ENCODE data around the gene ATP5MC2. TPM values are rescaled to one million over a fixed set of nuclear protein-coding genes. Genes with fewer than 3 reads are reported as not detected.

Gene ATP5MC2
- total RNA-seq, 1 donor from 2014 or later: 461 TPM

DNA sequence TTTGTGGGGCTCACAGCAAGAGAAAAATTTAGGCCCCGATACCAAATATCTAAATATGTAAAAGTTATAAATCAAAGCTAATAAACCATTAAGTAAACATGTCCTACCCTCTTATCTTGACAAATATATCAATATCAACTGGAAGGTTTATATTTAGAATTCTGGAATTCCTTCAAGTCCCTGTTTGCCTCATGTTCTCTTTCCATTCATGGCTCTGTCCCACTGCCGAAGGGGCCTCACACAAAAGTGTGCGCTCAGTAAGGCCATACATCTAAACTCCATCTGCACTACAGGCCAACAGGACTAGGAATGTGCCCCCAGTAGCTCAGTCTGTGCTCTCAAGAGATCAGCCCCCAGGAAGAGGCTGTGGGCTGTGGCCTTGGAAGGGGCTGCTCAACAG, 10.6 kb upstream of the ATP5MC2 start:
- Histone ChIP-seq H3K4me3 (no peak overlapping the region), H3K4me2 (no peak overlapping the region), H2AFZ (replicated peaks) (no peak overlapping the region), H3K4me1 (no peaks in the 10 kb centered on the region), H3K27ac (no peak overlapping the region), H3K9ac (no peak overlapping the region), H3K9me3 (ENCODE audit: low read depth) (no peaks in the 10 kb centered on the region), H3K79me2 (ENCODE audit: low read depth) (no peaks in the 10 kb centered on the region), H3F3A (ENCODE audit: low read depth) (peaks cover 5% of the 10 kb centered on the region), H4K20me1 (ENCODE audit: low read depth) (no peaks in the 10 kb centered on the region), H3K36me3 (no peaks in the 10 kb centered on the region), H3K27me3 (no peaks in the 10 kb centered on the region)
- Mint-ChIP-seq H3K4me3 (no peak overlapping the region), H3K36me3 (no peaks in the 10 kb centered on the region), H3K4me1 (peaks cover 5% of the 10 kb centered on the region), H3K27me3 (ENCODE audit: insufficient read depth, low read depth) (peaks cover 7% of the 10 kb centered on the region), H3K27ac (no peak overlapping the region), H3K9me3 (no peaks in the 10 kb centered on the region)
- no peak for TF ChIP-seq EZH2phosphoT487 (IDR thresholded peaks at IDR 0.05)
- TF ChIP-seq, protein P1, sequence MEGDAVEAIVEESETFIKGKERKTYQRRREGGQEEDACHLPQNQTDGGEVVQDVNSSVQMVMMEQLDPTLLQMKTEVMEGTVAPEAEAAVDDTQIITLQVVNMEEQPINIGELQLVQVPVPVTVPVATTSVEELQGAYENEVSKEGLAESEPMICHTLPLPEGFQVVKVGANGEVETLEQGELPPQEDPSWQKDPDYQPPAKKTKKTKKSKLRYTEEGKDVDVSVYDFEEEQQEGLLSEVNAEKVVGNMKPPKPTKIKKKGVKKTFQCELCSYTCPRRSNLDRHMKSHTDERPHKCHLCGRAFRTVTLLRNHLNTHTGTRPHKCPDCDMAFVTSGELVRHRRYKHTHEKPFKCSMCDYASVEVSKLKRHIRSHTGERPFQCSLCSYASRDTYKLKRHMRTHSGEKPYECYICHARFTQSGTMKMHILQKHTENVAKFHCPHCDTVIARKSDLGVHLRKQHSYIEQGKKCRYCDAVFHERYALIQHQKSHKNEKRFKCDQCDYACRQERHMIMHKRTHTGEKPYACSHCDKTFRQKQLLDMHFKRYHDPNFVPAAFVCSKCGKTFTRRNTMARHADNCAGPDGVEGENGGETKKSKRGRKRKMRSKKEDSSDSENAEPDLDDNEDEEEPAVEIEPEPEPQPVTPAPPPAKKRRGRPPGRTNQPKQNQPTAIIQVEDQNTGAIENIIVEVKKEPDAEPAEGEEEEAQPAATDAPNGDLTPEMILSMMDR (IDR thresholded peaks at IDR 0.05): no peak
- no peak for DNase-seq (ENCODE audit: low spot score)

DNA sequence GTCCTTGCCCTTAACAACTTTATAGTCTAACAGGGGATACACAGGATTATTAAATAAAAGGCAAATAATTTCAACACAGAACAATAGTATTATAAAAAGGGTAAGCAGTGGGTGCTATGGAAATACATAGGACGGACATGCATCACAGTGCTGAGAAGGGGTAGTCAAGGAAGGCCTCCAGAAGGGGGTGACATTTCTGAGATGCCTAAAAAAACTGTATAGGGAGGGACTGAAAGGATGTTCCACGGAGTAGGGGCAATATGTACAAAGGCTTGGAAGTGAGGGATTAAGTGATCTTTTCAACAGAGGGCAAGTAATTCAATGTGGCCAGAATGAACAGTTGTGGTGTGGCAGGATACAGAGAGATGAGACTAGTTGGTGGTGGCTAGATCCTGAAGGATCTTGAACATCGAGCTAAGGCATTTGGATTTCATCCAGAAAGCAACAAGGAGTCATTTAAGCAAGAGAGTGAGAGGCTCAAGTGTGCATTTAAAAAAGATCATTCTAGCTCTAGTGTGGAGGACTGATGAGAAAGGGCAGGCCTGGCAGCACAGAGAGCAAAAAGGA, 8.9 kb upstream of the ATP5MC2 start:
- no peaks in the 10 kb centered on the region for H3K79me2 ChIP-seq (ENCODE audit: low read depth)
- H3K4me3 ChIP-seq: no peak overlapping the region
- peaks cover 5% of the 10 kb centered on the region for H3K4me1 Mint-ChIP-seq
- TF ChIP-seq, protein P1 (IDR thresholded peaks at IDR 0.05): no peak
- TF ChIP-seq EZH2phosphoT487 (IDR thresholded peaks at IDR 0.05) (no peak), EZH2 (IDR thresholded peaks at IDR 0.05) (no peak)
- H3K4me2 ChIP-seq: no peak overlapping the region
- H3F3A ChIP-seq (ENCODE audit: low read depth): peaks cover 5% of the 10 kb centered on the region
- peaks cover 5% of the 10 kb centered on the region for H3K27me3 Mint-ChIP-seq (ENCODE audit: insufficient read depth, low read depth)
- no peaks in the 10 kb centered on the region for H3K9me3 Mint-ChIP-seq
- no peak overlapping the region for H3K27ac ChIP-seq
- H3K27ac Mint-ChIP-seq: no peak overlapping the region
- no peak overlapping the region for H2AFZ ChIP-seq (replicated peaks)
- no peaks in the 10 kb centered on the region for H3K27me3 ChIP-seq
- H4K20me1 ChIP-seq (ENCODE audit: low read depth): no peaks in the 10 kb centered on the region
- no peaks in the 10 kb centered on the region for H3K4me1 ChIP-seq
- no peaks in the 10 kb centered on the region for H3K36me3 ChIP-seq
- no peak overlapping the region for H3K9ac ChIP-seq
- no peak for DNase-seq (ENCODE audit: low spot score)
- no peak overlapping the region for H3K4me3 Mint-ChIP-seq
- no peaks in the 10 kb centered on the region for H3K9me3 ChIP-seq (ENCODE audit: low read depth)
- H3K36me3 Mint-ChIP-seq: no peaks in the 10 kb centered on the region

DNA sequence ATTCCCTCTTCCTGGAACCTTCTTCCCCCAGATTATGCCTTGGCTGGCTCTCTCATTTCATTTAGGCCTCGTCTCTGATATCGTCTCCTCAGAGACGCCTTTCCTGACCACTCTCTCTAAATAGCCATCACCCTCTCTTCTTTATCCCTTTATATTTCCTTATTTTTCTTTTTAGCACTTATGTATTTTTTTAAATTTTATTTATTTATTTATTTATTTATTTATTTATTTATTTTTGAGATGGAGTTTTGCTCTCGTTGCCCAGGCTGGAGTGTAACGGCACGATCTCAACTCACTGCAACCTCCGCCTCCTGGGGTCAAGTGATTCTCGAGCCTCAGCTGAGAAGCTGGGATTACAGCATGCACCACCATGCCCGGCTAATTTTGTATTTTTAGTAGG, 8.1 kb upstream of the ATP5MC2 start:
- Histone ChIP-seq H3K27ac (no peak overlapping the region), H3K4me1 (peaks cover 7% of the 10 kb centered on the region), H2AFZ (replicated peaks) (no peak overlapping the region), H3K4me2 (no peak overlapping the region), H3K9ac (no peak overlapping the region), H3K79me2 (ENCODE audit: low read depth) (no peaks in the 10 kb centered on the region), H3K36me3 (no peaks in the 10 kb centered on the region), H3F3A (ENCODE audit: low read depth) (peaks cover 12% of the 10 kb centered on the region), H3K27me3 (no peaks in the 10 kb centered on the region), H4K20me1 (ENCODE audit: low read depth) (no peaks in the 10 kb centered on the region), H3K4me3 (no peak overlapping the region), H3K9me3 (ENCODE audit: low read depth) (no peaks in the 10 kb centered on the region)
- peaks cover 5% of the 10 kb centered on the region for H3K27me3 Mint-ChIP-seq (ENCODE audit: insufficient read depth, low read depth)
- no peak for DNase-seq (ENCODE audit: low spot score)
- no peak overlapping the region for H3K27ac Mint-ChIP-seq
- H3K36me3 Mint-ChIP-seq: no peaks in the 10 kb centered on the region
- TF ChIP-seq EZH2phosphoT487 (IDR thresholded peaks at IDR 0.05) (no peak), EZH2 (IDR thresholded peaks at IDR 0.05) (no peak)
- TF ChIP-seq, protein P1 (IDR thresholded peaks at IDR 0.05): no peak
- H3K9me3 Mint-ChIP-seq: no peaks in the 10 kb centered on the region
- no peak overlapping the region for H3K4me3 Mint-ChIP-seq
- peaks cover 8% of the 10 kb centered on the region for H3K4me1 Mint-ChIP-seq

All from neural progenitor cell (in vitro differentiated cells).